IMR-90 (cell line): Measurements from ENCODE around the gene TDRD5. TPM values are rescaled to one million over a fixed set of nuclear protein-coding genes. Genes with fewer than 3 reads are reported as not detected.

ENCODE experiments used
- ATAC-seq: fragments of 200-7000 bp; cut with Tn5 transposase; 2 replicates; pipeline ENCODE4 v1.9.1; 2020; ENCODE audit warnings: low read depth, mild to moderate bottlenecking, moderate library complexity
- BruUV-seq: library from RNA; stranded (reverse); fragments of 400-500 nt; replicated peaks from 2 replicates; lab custom pipeline; 2021; lab: Mats Ljungman, UMichigan
- CTCF ChIA-PET: fragments of 300-600 bp; formaldehyde crosslinking; extraction: SDS; loops from one replicate; lab custom pipeline; 2021; ENCODE audit warnings: antibody characterized with exemption; lab: Yijun Ruan, JAX
- POLR2A ChIA-PET: fragments of 300-600 bp; sonication (Branson Sonifier 250); formaldehyde crosslinking; loops from one replicate; lab custom pipeline; 2022; ENCODE audit warnings: antibody characterized with exemption; ENCODE audit not compliant: unreplicated experiment; lab: Charles Lee
- DNase-seq: peaks from one replicate; pipeline ENCODE4 v3.0.0; 2013
- H2AFZ ChIP-seq: replicated peaks from 2 replicates; pipeline ENCODE3; 2013; ENCODE audit warnings: low read length, mild to moderate bottlenecking; ENCODE audit not compliant: poor library complexity
- H2AK5ac ChIP-seq: 2 replicates; pipeline ENCODE4 v1.6.1; 2013; ENCODE audit warnings: low read depth, low read length, inconsistent platforms
- H2AK9ac ChIP-seq: replicated peaks from 2 replicates; pipeline ENCODE3; 2013; ENCODE audit warnings: mild to moderate bottlenecking, low read depth, low read length, moderate library complexity; ENCODE audit not compliant: poor library complexity
- H2BK120ac ChIP-seq: 2 replicates; pipeline ENCODE4 v1.6.1; 2013; ENCODE audit warnings: low read depth, low read length, inconsistent platforms
- H2BK15ac ChIP-seq: 3 replicates; pipeline ENCODE4 v1.6.1; 2013; ENCODE audit warnings: low read depth, low read length, inconsistent platforms
- H2BK20ac ChIP-seq: 2 replicates; pipeline ENCODE4 v1.6.1; 2013; ENCODE audit warnings: low read depth, mild to moderate bottlenecking, inconsistent platforms, low read length, moderate library complexity
- H2BK5ac ChIP-seq: 2 replicates; pipeline ENCODE4 v1.6.1; 2013; ENCODE audit warnings: mild to moderate bottlenecking, low read depth, low read length, inconsistent platforms; ENCODE audit not compliant: poor library complexity, severe bottlenecking
- H3K14ac ChIP-seq: replicated peaks from 2 replicates; pipeline ENCODE4 v1.6.1; 2013; ENCODE audit warnings: low read depth, low read length, inconsistent platforms
- H3K18ac ChIP-seq: 2 replicates; pipeline ENCODE4 v1.6.1; 2013; ENCODE audit warnings: low read depth, low read length, control low read depth
- H3K23ac ChIP-seq: 2 replicates; pipeline ENCODE4 v1.6.1; 2013; ENCODE audit warnings: low read depth, low read length, inconsistent platforms
- H3K27ac ChIP-seq: 2 replicates; pipeline ENCODE4 v1.5.1; 2013; ENCODE audit warnings: mild to moderate bottlenecking, control low read depth, low read length; ENCODE audit not compliant: insufficient read depth
- H3K27me3 ChIP-seq: 2 replicates; pipeline ENCODE4 v1.6.1; 2013; ENCODE audit warnings: low read length; ENCODE audit not compliant: control insufficient read depth, insufficient read depth
- H3K36me3 ChIP-seq: 2 replicates; pipeline ENCODE4 v1.6.1; 2013; ENCODE audit warnings: low read length, mixed read lengths; ENCODE audit not compliant: control insufficient read depth, insufficient read depth
- H3K4ac ChIP-seq: 2 replicates; pipeline ENCODE4 v1.6.1; 2013; ENCODE audit warnings: low read depth, low read length, inconsistent platforms
- H3K4me1 ChIP-seq: 2 replicates; pipeline ENCODE4 v1.6.1; 2013; ENCODE audit warnings: low read length, mixed read lengths; ENCODE audit not compliant: control insufficient read depth, insufficient read depth
- H3K4me2 ChIP-seq: 2 replicates; pipeline ENCODE4 v1.6.1; 2013; ENCODE audit warnings: low read depth, mild to moderate bottlenecking, control low read depth, low read length, moderate library complexity
- H3K4me3 ChIP-seq: 2 replicates; pipeline ENCODE4 v1.5.1; 2013; ENCODE audit warnings: low read depth, mild to moderate bottlenecking, control low read depth, low read length, moderate library complexity; ENCODE audit not compliant: insufficient read depth
- H3K56ac ChIP-seq: 2 replicates; pipeline ENCODE4 v1.6.1; 2013; ENCODE audit warnings: low read length, inconsistent platforms; ENCODE audit not compliant: insufficient read depth; ENCODE audit errors: extremely low read depth
- H3K79me1 ChIP-seq, 2 experiments: 2 replicates each; pipeline ENCODE4 v1.6.1; 2013; ENCODE audit warnings: low read length in 2 of 2, inconsistent platforms in 1 of 2, low read depth in 1 of 2
- H3K9ac ChIP-seq: 2 replicates; pipeline ENCODE4 v1.6.1; 2013; ENCODE audit warnings: low read depth, low read length, control low read depth
- H3K9me1 ChIP-seq: 2 replicates; pipeline ENCODE4 v1.6.1; 2013; ENCODE audit warnings: low read length, inconsistent platforms; ENCODE audit not compliant: insufficient read depth
- H3K9me3 ChIP-seq: 2 replicates; pipeline ENCODE4 v1.6.1; 2013; ENCODE audit warnings: low read length; ENCODE audit not compliant: control insufficient read depth, insufficient read depth
- H4K20me1 ChIP-seq: 2 replicates; pipeline ENCODE4 v1.6.1; 2013; ENCODE audit warnings: low read length, inconsistent platforms; ENCODE audit not compliant: insufficient read depth
- H4K5ac ChIP-seq: 2 replicates; pipeline ENCODE4 v1.6.1; 2013; ENCODE audit warnings: mild to moderate bottlenecking, low read depth, low read length, control low read depth
- H4K8ac ChIP-seq, 2 experiments: 2 replicates each; pipeline ENCODE4 v1.6.1; 2013; ENCODE audit warnings: low read depth in 2 of 2, low read length in 2 of 2, control low read depth in 1 of 2, inconsistent platforms in 1 of 2
- H4K91ac ChIP-seq: 2 replicates; pipeline ENCODE4 v1.6.1; 2013; ENCODE audit warnings: low read depth, low read length, inconsistent platforms; ENCODE audit not compliant: insufficient read depth
- BHLHE40 ChIP-seq: fragments of 150-350 bp; IDR thresholded peaks from 2 replicates; pipeline ENCODE4 v1.6.1; 2016; ENCODE audit warnings: mild to moderate bottlenecking, low read depth, low read length
- CHD1 ChIP-seq: IDR thresholded peaks from 2 replicates; pipeline ENCODE4 v1.6.1; 2012; ENCODE audit warnings: low read depth, low read length, improper control_type of control experiment
- FOS ChIP-seq: fragments of 150-350 bp; IDR thresholded peaks from 2 replicates; pipeline ENCODE4 v1.6.1; 2016; ENCODE audit warnings: low read depth, low read length
- MAZ ChIP-seq: IDR thresholded peaks from 2 replicates; pipeline ENCODE4 v1.6.1; 2012; ENCODE audit warnings: low read depth, mild to moderate bottlenecking, low read length, improper control_type of control experiment, moderate library complexity, borderline replicate concordance
- MXI1 ChIP-seq: IDR thresholded peaks from 2 replicates; pipeline ENCODE4 v1.6.1; 2012; ENCODE audit warnings: low read depth, mild to moderate bottlenecking, low read length, moderate library complexity, borderline replicate concordance
- NFE2L2 ChIP-seq: fragments of 150-350 bp; IDR thresholded peaks from 2 replicates; pipeline ENCODE4 v1.6.1; 2016; ENCODE audit warnings: low read depth, mild to moderate bottlenecking, low read length
- RCOR1 ChIP-seq: IDR thresholded peaks from 2 replicates; pipeline ENCODE4 v1.6.1; 2012; ENCODE audit warnings: mild to moderate bottlenecking, low read length, improper control_type of control experiment; ENCODE audit not compliant: insufficient replicate concordance
- RFX5 ChIP-seq: IDR thresholded peaks from 2 replicates; pipeline ENCODE4 v1.8.0; 2012; ENCODE audit warnings: low read depth, mild to moderate bottlenecking, low read length, moderate library complexity
- WGBS, 2 experiments: methylation state at CpG; one replicate each; pipeline versions ENCODE4 v1.1.5 to v1.1.7; 2013; ENCODE audit warnings: missing lambda C conversion rate in 2 of 2; ENCODE audit not compliant: insufficient read length in 1 of 2; ENCODE audit errors: extremely low coverage in 2 of 2; 5-methylcytosine and 5-hydroxymethylcytosine counted together
- dilution Hi-C: fragments of 300-500 bp; cut with HindIII; formaldehyde crosslinking; loops from one replicate; pipeline ENCODE4 v1.14.3; 2018; ENCODE audit warnings: low sequenced_read_pairs; ENCODE audit not compliant: unreplicated experiment
- in situ Hi-C: fragments of 300-500 bp; cut with MboI; formaldehyde crosslinking; loops from 3 replicates; pipeline ENCODE4 v1.14.3; 2019; ENCODE audit warnings: low sequenced_read_pairs, inconsistent platforms, mixed read lengths
- intact Hi-C: fragments of 100-400 bp; cut with micrococcal nuclease; formaldehyde crosslinking; loops from 2 replicates; pipeline ENCODE4 v1.10.0; 2022
- polyA plus RNA-seq, 3 experiments: library from polyadenylated mRNA; depleted of rRNA; stranded (reverse); fragments of >200 nt; gene quantifications; 2 replicates each; pipeline ENCODE4 v1.2.3, GENCODE V29; 2012; ENCODE audit warnings: low replicate concordance in 1 of 3
- total RNA-seq: library from RNA; depleted of rRNA; stranded (reverse); fragments of >200 nt; gene quantifications from 2 replicates; pipeline ENCODE4 v1.2.3, GENCODE V29; 2012
- TF ChIP-seq, protein P1 (sequence below): conservative IDR thresholded peaks from 2 replicates; pipeline ENCODE4 v1.5.1; 2012; ENCODE audit warnings: mild to moderate bottlenecking, low read depth, low read length, improper control_type of control experiment
- TF ChIP-seq, protein P2 (sequence below): fragments of 150-350 bp; IDR thresholded peaks from 2 replicates; pipeline ENCODE4 v1.6.1; 2016; ENCODE audit warnings: low read depth, mild to moderate bottlenecking, low read length, moderate library complexity, borderline replicate concordance

Gene TDRD5
- total and polyA plus RNA-seq, 2 of the 4 experiments (the other 2 are of a cell fraction) = not detected

DNA sequence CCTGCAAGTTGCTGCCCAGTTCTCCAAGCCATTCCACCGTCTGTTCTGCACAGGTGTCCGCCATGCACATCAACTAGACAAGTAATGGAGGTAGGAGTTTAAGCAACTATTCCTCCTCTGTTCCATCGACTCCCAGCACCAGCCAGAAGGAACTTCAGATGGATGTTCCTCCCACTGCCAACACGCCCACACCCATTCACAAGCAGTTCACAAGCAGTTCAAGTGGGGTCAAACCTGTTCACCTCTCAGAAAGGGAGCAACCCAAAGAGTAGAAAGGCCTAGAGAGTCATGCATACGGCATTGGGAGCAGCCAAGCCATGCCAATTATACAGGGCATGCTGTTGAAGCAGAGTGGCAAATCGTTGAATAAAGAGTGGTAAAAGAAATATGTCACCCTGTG is 4.3 kb upstream of the TDRD5 start:
- CTCF ChIA-PET = no interaction called here
- no peak for TF ChIP-seq MAZ
- TF ChIP-seq RCOR1 = no peak
- TF ChIP-seq NFE2L2 = no peak
- no peak for TF ChIP-seq CHD1
- TF ChIP-seq RFX5 = no peak
- TF ChIP-seq MXI1 = no peak
- no peak for TF ChIP-seq BHLHE40
- TF ChIP-seq, protein P1, sequence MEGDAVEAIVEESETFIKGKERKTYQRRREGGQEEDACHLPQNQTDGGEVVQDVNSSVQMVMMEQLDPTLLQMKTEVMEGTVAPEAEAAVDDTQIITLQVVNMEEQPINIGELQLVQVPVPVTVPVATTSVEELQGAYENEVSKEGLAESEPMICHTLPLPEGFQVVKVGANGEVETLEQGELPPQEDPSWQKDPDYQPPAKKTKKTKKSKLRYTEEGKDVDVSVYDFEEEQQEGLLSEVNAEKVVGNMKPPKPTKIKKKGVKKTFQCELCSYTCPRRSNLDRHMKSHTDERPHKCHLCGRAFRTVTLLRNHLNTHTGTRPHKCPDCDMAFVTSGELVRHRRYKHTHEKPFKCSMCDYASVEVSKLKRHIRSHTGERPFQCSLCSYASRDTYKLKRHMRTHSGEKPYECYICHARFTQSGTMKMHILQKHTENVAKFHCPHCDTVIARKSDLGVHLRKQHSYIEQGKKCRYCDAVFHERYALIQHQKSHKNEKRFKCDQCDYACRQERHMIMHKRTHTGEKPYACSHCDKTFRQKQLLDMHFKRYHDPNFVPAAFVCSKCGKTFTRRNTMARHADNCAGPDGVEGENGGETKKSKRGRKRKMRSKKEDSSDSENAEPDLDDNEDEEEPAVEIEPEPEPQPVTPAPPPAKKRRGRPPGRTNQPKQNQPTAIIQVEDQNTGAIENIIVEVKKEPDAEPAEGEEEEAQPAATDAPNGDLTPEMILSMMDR = no peak
- no peak for TF ChIP-seq FOS
- TF ChIP-seq, protein P2, sequence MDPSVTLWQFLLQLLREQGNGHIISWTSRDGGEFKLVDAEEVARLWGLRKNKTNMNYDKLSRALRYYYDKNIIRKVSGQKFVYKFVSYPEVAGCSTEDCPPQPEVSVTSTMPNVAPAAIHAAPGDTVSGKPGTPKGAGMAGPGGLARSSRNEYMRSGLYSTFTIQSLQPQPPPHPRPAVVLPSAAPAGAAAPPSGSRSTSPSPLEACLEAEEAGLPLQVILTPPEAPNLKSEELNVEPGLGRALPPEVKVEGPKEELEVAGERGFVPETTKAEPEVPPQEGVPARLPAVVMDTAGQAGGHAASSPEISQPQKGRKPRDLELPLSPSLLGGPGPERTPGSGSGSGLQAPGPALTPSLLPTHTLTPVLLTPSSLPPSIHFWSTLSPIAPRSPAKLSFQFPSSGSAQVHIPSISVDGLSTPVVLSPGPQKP = no peak
- no peak overlapping the region for H3K18ac ChIP-seq
- dilution Hi-C loops (no loop called here), in situ Hi-C loops (loop anchor here (25.0 kb wide), 1 partner anchor 325 kb away; no protein-coding TSS in a partner anchor), intact Hi-C loops (no loop called here)
- no peak overlapping the region for H3K56ac ChIP-seq
- H4K5ac ChIP-seq = no peak overlapping the region
- H3K4me2 ChIP-seq = no peak overlapping the region
- H2AK9ac ChIP-seq = no peak overlapping the region
- POLR2A ChIA-PET = no interaction called here
- no peak overlapping the region for H2AK5ac ChIP-seq
- no peak overlapping the region for H2BK120ac ChIP-seq
- H3K79me1 ChIP-seq = no peaks in the 10 kb centered on the region
- H3K9me3 ChIP-seq = peaks cover 2% of the 10 kb centered on the region; the same call in 1 of the 2 replicates
- no peaks in the 10 kb centered on the region for H4K20me1 ChIP-seq
- H2BK5ac ChIP-seq = no peak overlapping the region
- DNase-seq (no peak), ATAC-seq (no peak)
- peaks cover 32% of the 10 kb centered on the region for H3K27me3 ChIP-seq
- no peaks in the 10 kb centered on the region for H3K36me3 ChIP-seq
- H3K23ac ChIP-seq = no peak overlapping the region
- H3K9ac ChIP-seq = no peak overlapping the region
- no peak overlapping the region for H3K14ac ChIP-seq
- H2BK15ac ChIP-seq = no peak overlapping the region
- WGBS, 2 experiments = 58% methylated on average over 2 of the region's 6 CpGs; no CpG with 5 or more reads in 1 of the 2 experiments
- no peaks in the 10 kb centered on the region for H3K4me1 ChIP-seq
- no peak overlapping the region for H3K4ac ChIP-seq
- no peak overlapping the region for H3K27ac ChIP-seq
- H3K4me3 ChIP-seq = no peak overlapping the region
- BruUV-seq = no TSS peak
- no peak overlapping the region for H4K91ac ChIP-seq
- H2BK20ac ChIP-seq = no peak overlapping the region
- no peak overlapping the region for H4K8ac ChIP-seq
- no peak overlapping the region for H2AFZ ChIP-seq
- H3K9me1 ChIP-seq = no peaks in the 10 kb centered on the region
